ENCODE data around the gene GOLGA8O.
"Not testable (repeated sequence)": the region's sequence is repeated elsewhere in the genome, so short reads cannot be mapped to it uniquely, and the experiment has no call there.

Gene GOLGA8O, protein sequence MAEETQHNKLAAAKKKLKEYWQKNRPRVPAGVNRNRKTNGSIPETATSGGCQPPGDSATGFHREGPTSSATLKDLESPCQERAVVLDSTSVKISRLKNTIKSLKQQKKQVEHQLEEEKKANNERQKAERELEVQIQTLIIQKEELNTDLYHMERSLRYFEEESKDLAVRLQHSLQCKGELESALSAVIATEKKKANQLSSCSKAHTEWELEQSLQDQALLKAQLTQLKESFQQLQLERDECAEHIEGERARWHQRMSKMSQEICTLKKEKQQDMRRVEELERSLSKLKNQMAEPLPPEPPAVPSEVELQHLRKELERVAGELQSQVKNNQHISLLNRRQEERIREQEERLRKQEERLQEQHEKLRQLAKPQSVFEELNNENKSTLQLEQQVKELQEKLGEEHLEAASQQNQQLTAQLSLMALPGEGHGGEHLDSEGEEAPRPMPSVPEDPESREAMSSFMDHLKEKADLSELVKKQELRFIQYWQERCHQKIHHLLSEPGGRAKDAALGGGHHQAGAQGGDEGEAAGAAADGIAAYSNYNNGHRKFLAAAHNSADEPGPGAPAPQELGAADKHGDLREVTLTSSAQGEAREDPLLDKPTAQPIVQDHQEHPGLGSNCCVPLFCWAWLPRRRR

DNA sequence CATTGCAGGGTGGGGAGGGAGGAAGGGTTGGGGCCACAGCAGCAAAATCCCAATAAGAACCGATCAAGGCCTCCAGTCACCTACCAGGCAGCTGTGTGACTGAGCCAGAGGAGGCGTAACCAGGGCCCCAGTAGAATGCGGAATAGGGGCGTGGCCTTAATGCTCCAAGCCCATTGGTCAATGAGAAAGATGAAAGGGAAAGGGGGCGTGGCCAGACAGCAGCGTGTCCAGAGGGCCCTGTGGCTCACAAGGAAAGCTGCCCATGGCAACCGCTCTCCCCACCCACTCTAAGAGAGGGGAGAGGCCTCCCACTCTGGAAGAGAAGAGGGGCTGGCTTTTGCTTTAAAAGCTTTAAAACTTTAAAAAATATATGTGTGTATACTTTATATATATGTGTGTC, at the start of gene GOLGA8O:
Gene GOLGA8O (minus strand): TSS at position 101 of the 400 bp plus-strand sequence. CDS start 98 bp downstream, at position 3.
- DNase-seq, result not testable (repeated sequence)

DNA sequence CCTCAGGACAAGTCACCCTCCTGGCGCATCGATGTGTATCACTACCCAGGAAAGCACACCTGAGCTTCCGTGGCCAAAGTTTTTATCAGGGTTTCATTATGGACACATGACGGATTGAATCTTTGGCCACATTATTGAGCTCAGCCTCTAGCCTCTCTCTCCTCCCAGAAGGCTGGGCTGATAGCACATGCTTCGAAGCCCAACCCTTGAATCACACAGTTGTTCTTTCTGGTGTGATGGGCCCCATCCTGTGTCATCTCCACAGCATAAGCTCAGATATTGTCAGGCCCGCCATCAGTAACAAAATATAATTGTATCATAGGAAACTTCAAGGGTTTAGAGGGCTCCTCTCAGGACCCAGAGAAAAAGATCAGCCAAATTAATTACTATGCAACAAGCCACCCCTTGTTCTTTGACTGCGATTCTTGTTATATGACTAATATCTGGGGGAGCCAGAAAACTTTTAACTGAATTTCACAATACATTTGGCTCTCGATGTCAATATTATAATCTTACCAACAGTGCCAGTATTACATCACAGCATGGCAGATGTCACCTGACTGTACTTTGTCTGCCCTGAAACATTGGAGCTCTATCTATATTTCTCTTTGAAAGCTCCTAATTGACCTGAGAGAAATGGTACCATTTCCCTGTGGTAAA, 48.8 kb upstream of the GOLGA8O start:
- not testable (repeated sequence) for DNase-seq

GRCh38 chr15:32502946-32503345, 47.5 kb upstream of the GOLGA8O start:
- not testable (repeated sequence) for DNase-seq

- DNase-seq, result not testable (repeated sequence)
Measured at GRCh38 chr15:32492768-32493167, 37.3 kb upstream of the GOLGA8O start.

DNA sequence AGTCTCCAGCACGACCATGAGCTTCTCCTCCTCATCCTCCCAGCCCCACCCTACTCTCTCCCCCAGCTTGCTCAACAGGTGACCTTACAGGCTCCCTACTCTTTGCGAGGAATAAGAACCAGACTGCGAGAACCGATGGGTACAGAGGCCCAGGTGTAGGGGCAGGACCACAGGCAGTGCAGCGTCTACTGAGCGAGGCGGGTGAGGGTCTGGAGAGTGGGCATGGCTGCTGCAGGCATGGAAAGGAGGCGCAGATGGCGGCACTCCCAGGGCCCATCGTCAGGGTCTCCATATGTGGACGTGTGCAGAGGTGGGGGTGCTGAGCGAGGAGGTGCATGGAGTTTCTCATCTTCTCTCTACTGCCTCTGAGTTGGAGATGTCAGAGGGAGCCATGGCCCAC, 31.0 kb upstream of the GOLGA8O start:
- DNase-seq, result not testable (repeated sequence)

DNA sequence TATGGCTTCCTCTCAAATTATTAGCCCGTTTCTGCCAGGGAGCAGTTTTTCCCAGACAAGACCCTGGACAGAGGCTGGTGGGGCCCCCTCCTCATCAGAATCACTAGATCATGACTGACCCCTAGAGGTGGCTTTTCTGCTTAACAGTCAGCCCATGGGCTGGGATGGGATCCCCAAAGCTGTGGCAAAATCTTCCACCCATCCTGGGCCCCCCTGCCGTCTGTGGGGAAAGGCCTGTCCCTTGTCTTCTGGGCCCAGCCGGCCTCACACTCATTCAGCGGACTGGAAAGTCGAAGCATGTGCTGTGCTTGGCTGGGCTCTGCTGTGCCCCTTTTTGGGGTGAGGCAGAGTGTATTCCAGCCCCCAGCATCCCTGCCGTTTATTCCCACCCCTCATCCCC, 27.9 kb upstream of the GOLGA8O start:
- not testable (repeated sequence) for DNase-seq

GRCh38 chr15:32481683-32482082, 26.2 kb upstream of the GOLGA8O start:
- not testable (repeated sequence) for DNase-seq

DNA sequence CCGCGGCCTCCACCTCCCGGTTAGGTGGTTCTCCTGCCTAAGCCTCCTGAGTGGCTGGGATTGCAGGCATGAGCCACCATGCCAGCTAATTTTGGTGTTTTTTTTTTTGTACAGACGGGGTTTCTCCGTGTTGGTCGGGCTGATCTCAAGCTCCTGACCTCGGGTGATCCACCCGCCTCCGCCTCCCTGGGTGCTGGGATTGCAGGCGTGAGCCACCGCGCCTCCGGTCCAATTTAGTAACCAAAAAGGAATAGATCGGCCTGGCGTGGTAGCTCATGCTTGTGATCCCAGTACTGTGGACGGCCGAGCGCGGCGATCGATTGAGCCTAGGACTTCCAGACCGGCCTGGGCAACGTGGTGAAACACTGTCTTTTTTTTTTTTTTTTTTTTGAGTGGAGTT, 12.6 kb upstream of the GOLGA8O start:
- DNase-seq, result not testable (repeated sequence)

GRCh38 chr15:32440445-32440977, 14.9 kb downstream of the GOLGA8O start:
- DNase-seq, result not testable (repeated sequence)

DNA sequence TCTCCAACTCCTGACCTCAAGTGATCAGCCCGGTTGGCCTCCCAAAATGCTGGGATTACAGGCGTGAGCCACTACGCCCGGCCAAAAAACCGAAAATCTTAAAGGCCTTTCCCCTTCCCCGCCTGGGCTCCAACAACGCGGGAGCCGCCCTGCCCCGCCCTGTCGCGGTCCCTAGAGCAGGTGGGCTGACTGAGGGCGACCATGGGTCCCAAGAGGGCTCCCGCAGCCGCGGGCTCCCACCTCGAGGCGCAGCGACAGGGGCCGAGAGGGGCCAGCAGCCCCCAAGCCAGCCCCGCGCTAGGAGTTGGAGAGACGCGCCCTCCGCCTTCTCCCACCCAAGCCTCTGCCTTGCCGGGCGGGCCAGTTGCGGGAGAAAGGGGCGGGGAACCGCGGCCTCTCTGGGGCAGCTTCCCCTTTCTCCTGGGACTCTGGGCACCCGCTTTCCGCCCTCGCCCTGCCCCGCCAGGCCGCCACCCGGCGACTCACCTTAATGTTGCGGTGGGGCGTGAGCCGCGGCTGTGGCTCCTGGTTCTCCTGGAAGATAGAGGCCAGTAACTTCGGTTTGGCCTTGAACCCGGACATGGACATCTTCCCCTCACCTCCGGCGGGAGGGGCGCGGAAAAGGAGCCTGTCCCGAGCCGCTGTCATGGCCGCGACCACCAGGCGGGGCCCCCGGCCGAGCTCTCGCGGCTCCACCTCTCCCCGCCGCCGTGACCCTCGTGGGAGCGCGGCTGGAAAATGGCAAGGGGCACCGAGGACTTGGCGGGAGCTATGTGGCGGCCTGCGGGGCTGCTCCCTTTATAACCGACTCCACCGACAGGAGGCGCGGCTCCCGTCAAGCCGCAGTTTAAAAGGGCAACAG, 21.1 kb downstream of the GOLGA8O start:
- DNase-seq, result not testable (repeated sequence)

GRCh38 chr15:32427635-32428034, 27.8 kb downstream of the GOLGA8O start:
- not testable (repeated sequence) for DNase-seq

- not testable (repeated sequence) for DNase-seq
Measured at GRCh38 chr15:32426511-32426910, 28.9 kb downstream of the GOLGA8O start.

DNA sequence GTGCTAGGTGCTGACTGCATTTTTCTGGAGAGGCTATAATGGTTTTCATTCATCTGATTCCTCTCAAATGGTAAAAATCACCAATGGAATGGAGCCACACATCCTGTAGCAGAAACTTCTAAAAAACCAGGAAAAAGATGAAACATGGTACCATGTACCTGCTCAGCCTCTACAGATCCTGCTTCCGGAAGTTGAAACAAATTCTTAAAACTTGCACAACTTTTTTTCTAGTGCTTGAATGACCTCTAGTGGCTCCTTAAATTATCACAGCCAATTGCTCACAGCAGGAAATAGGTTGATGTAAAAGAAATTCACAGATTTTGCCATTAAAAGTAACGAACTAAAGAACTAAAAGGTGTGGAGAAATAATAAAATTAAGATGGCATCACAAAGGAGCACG, 47.5 kb downstream of the GOLGA8O start:
- not testable (repeated sequence) for DNase-seq

DNA sequence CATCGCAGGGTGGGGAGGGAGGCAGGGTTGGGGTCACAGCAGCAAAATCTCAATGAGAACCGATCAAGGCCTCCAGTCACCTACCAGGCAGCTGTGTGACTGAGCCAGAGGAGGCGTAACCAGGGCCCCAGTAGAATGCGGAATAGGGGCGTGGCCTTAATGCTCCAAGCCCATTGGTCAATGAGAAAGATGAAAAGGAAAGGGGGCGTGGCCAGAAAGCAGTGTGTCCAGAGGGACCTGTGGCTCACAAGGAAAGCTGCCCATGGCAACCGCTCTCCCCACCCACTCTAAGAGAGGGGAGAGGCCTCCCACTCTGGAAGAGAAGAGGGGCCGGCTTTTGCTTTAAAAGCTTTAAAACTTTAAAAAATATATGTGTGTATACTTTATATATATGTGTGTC, 52.2 kb downstream of the GOLGA8O start, which contains the start of gene GOLGA8K:
Gene GOLGA8K (minus strand): TSS at position 101 of the 400 bp plus-strand sequence. CDS start 98 bp downstream, at position 3.
- not testable (repeated sequence) for DNase-seq

DNA sequence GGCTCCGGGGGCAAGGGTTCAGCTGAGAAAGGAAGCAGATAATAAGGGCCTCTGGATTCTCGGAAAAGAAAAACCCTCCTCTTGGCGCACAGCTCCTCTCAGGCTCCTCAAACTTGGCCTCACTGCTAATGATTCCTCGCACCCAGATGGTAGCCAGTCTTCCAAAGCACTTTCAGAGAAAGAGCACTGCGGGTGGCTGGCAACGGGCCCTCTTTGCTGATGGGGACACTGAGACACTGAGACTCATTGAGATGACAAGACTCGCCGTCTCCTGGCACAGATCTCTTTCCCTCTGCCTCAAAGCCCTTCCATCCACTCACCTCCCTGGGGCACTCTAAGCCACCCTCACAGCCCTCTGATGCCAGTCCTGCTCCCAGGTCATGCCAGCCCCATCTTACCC, 58.9 kb downstream of the GOLGA8O start:
- not testable (repeated sequence) for DNase-seq

Data from stimulated activated CD4-positive, alpha-beta T cell treated with anti-CD3 and anti-CD28 coated beads, Interleukin-15, amount 100 ng/mL, for 24 hours (primary cell).